OCI-LY1 (cell line): ENCODE measurements around the gene SPOCK1.

ENCODE experiments used
- EZH2 ChIP-seq: fragments of 200-600 bp; sonication (generic), shearing (Covaris generic); IDR thresholded peaks from 2 replicates; pipeline ENCODE4 v1.8.0; 2017; ENCODE audit warnings: borderline replicate concordance, mixed run types, mild to moderate bottlenecking, antibody characterized with exemption, low read length, moderate library complexity, mixed read lengths
- TF ChIP-seq, protein P1 (sequence below): fragments of 200-600 bp; sonication (generic), shearing (Covaris generic); IDR thresholded peaks from 2 replicates; pipeline ENCODE4 v1.5.1; 2017; ENCODE audit warnings: mild to moderate bottlenecking, antibody characterized with exemption, low read length, moderate library complexity, mixed read lengths

DNA sequence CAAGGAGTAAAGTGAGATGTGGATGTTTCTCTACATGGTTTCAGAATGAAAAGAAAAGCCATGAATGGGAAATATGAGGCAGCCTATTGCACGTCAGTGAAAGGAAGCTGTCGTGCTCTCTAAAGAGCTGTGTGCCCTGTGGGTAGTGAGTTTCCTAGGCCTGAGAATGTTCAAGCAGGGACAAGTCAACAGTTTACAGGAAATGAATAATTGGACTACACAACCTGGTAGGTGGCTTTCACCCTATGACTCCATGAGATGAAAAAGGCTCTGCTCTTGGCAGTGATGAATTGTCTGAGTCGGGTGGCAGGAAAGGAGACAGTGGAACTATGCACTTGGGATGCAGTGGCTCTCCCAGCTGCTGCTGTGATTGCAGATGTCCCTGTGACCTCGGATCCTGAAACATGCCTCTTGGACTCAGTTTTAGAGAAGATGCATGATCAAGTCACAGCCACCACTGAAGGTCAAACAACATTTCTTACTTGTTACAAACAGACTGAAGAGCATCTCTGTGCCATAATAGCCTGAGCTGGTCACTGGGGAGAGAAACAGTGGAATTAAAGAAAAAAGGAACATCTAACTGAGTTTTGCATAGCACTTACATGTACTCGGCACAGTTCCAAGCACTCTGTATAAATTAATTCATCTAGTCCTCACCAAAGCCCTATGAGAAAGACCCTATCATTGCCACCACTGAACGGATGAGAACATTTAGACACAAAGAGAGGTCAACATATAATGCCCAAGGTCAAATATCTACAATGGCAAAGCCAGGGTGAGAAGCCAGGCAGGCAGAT is 293.7 kb downstream of the SPOCK1 start:
- TF ChIP-seq, protein P1, sequence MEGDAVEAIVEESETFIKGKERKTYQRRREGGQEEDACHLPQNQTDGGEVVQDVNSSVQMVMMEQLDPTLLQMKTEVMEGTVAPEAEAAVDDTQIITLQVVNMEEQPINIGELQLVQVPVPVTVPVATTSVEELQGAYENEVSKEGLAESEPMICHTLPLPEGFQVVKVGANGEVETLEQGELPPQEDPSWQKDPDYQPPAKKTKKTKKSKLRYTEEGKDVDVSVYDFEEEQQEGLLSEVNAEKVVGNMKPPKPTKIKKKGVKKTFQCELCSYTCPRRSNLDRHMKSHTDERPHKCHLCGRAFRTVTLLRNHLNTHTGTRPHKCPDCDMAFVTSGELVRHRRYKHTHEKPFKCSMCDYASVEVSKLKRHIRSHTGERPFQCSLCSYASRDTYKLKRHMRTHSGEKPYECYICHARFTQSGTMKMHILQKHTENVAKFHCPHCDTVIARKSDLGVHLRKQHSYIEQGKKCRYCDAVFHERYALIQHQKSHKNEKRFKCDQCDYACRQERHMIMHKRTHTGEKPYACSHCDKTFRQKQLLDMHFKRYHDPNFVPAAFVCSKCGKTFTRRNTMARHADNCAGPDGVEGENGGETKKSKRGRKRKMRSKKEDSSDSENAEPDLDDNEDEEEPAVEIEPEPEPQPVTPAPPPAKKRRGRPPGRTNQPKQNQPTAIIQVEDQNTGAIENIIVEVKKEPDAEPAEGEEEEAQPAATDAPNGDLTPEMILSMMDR = no peak
- no peak for TF ChIP-seq EZH2
